AG09319 (cell line): ENCODE measurements around the gene RCL1.

Experiments
- DNase-seq: peaks from one replicate; pipeline ENCODE4 v3.0.0-alpha.2; 2010; ENCODE audit warnings: low read depth; ENCODE audit errors: extremely low read depth
- TF ChIP-seq, protein P1 (sequence below): IDR thresholded peaks from 2 replicates; pipeline ENCODE4 v1.5.1; 2011; ENCODE audit warnings: low read depth, mild to moderate bottlenecking, inconsistent platforms, low read length, moderate library complexity

The RCL1 gene

DNA sequence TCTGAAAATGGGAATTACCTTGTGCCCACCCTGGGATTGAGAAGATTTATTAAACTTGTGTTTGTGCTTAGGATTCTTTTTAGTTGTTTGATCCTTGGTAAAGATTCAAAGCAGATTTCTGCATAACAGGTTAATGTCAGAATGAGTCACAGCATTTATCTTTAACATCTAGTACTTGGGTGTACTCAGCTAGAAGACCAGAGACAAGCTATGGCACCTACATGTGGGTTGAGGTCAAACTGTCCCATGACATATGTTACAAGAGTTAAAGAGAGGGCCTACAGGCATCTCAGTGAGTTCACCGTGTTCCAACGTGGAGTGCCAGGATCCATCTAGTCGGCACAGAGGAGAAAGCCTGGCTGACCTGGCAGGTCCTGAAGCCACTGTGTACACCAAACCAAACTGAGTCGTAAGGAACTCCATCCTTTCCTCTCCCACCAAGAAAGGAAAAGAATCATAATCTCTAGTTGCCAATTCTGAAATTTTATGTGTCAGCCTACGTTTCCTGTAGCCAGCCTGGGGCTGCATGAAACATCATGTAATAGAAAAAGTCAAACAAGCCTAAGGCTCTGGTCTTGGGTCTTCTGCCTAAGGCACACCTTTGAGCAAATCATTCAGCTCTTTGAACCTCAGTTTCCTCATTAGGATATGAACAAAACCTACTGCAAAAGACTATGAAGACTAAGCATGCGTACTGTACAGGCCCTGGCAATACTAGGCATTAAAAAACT, 73.7 kb downstream of the RCL1 start:
- TF ChIP-seq, protein P1, sequence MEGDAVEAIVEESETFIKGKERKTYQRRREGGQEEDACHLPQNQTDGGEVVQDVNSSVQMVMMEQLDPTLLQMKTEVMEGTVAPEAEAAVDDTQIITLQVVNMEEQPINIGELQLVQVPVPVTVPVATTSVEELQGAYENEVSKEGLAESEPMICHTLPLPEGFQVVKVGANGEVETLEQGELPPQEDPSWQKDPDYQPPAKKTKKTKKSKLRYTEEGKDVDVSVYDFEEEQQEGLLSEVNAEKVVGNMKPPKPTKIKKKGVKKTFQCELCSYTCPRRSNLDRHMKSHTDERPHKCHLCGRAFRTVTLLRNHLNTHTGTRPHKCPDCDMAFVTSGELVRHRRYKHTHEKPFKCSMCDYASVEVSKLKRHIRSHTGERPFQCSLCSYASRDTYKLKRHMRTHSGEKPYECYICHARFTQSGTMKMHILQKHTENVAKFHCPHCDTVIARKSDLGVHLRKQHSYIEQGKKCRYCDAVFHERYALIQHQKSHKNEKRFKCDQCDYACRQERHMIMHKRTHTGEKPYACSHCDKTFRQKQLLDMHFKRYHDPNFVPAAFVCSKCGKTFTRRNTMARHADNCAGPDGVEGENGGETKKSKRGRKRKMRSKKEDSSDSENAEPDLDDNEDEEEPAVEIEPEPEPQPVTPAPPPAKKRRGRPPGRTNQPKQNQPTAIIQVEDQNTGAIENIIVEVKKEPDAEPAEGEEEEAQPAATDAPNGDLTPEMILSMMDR = no peak
- DNase-seq = no peak

DNA sequence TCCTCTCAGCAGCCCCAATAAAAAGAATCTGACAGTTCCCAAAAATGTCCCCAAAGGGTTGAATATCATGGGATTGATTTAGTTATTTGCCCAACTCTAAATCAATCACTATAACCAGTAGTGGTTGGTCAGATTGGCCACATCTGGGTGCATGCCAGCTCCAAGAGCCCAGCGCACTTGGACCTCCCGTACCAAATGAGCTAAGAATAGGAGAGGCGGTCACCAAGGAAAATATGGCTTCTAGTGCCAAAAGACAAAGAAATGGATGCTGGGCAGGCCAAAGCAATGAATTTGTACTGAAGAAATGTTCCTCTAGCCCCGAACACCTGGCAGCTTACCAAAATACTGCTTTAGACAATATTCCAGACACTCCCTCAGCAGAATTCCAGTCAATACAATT, 80.3 kb downstream of the RCL1 start:
- TF ChIP-seq, protein P1 = no peak
- no peak for DNase-seq

DNA sequence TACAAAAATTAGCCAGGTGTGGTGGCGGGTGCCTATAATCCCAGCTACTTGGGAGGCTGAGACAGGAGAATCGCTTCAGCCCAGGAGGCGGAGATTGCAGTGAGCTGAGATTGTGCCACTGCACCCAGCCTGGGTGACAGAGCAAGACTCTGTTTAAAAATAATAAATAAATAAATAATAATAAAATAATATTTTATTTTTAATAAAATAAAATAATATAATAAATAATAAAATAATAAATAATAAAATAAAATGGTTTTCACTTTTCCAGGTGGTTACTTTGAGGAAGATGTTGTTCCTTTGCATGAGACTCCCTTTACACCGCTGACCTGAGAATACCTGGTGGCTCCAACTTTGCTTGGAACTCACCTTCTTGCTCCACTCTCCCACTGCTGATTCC, 82.8 kb downstream of the RCL1 start:
- no peak for DNase-seq
- TF ChIP-seq, protein P1 = no peak

DNA sequence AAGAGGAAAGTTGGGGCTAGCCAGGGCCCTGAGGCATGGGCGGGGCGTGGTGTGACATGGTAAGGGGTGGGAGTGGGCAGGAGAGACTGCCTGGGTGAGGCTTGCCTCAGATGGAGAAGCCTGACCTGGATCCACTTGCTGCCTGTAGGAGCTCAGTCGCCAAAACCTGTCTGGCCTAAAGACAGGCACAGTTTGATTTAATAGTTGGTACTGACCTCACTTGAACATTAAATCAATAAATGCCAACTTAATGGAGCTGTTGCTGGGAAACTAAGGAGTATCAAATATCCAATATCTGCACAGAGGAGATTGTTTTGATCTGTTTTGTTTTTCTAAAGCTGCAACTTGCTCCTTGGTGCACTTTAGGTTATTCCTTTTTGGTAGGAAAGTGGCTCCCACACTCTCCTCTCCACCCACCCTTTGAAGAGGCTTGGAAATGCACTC, 86.4 kb downstream of the RCL1 start:
- TF ChIP-seq, protein P1 = no peak
- no peak for DNase-seq

DNA sequence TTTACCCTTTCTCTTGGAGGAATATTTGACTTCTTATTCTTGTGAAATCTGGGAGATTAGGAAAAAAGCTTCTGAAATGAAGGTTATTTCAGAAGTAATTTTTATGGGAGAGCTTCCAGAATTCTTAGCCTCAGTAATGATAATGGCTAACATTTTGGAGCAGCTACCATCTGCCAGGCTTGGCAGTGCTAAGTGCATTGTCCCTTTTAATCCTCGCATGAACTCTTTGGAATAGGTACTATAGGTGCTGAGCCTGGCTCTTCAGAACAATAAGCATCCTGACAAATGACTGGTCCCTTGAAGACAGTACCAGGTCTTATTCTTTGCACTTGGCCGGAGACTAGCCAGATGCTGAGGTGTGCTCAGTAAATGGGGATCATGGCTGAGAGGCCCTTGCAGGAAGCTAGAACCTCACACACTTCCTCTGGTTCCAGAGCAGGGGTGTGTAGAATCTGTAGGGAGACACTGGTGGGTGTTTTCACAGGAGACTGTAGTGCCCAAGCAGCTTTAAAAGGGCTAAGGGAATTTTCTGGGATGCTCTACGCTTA, 90.7 kb downstream of the RCL1 start:
- DNase-seq = no peak
- TF ChIP-seq, protein P1 = no peak

DNA sequence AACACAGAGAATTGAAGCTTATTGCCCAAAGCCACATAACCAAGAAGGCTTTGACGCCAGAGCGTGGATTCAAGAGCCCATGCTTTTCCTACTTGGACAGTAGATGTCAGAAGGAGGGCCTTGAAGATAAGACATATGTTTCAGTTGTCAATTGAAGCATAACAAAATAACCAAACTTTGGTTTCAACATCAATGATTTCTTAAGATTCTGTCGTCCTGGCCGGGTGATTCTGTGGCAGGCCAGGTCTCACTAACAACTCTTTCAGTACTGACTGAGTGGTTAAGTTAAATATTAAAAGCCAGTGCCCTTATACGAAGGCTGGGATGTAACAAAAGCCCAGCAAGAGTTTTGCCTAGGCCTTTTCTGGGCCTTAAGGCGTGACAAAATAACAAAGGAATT, 94.0 kb downstream of the RCL1 start:
- TF ChIP-seq, protein P1 = no peak
- DNase-seq = no peak

DNA sequence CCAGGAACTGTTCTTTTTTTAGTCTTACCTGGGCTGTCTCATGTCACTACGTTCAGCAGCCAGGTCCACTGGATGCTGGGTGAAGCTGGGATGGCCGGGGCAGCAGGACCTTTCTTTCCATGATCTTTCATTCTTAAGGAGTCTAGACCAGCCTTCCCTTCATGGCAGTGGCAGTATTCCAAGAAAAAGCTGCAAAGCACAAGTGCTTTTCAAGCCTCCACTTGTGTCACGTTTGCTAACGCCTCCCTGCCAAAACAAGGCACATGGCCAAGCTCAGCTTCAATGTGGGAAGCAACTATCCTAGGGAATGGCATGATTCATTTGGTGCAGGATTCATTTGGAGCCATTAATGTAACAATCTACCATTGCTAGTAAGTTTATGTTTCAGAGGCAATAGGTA, 94.8 kb downstream of the RCL1 start:
- TF ChIP-seq, protein P1 = no peak
- DNase-seq = no peak
